Chondrocyte (in vitro differentiated cells): ENCODE results near the gene GDE1. TPM values are rescaled to one million over a fixed set of nuclear protein-coding genes. Genes with fewer than 3 reads are reported as not detected.
"Not testable (repeated sequence)": the region's sequence is repeated elsewhere in the genome, so short reads cannot be mapped to it uniquely, and the experiment has no call there.

Experiments
- DNase-seq: peaks from one replicate; pipeline ENCODE4 v3.0.0; 2021; ENCODE audit warnings: mixed read lengths, low spot score
- H3K27ac Mint-ChIP-seq: one replicate; pipeline ENCODE4 v1.8.0; 2021; ENCODE audit warnings: mild to moderate bottlenecking, moderate library complexity, mixed read lengths; ENCODE audit not compliant: unreplicated experiment
- H3K27me3 Mint-ChIP-seq: 2 replicates; pipeline ENCODE4 v1.8.0; 2021; ENCODE audit warnings: low read depth, mixed read lengths
- H3K36me3 Mint-ChIP-seq: 2 replicates; pipeline ENCODE4 v1.8.0; 2021; ENCODE audit warnings: low read depth, mixed read lengths
- H3K4me1 Mint-ChIP-seq: 2 replicates; pipeline ENCODE4 v1.8.0; 2021; ENCODE audit warnings: low read depth, mild to moderate bottlenecking, mixed read lengths
- H3K4me3 Mint-ChIP-seq: one replicate; pipeline ENCODE4 v1.8.0; 2021; ENCODE audit warnings: mild to moderate bottlenecking, moderate library complexity, mixed read lengths; ENCODE audit not compliant: unreplicated experiment
- H3K9me3 Mint-ChIP-seq: 2 replicates; pipeline ENCODE4 v1.8.0; 2021; ENCODE audit warnings: low read depth, mixed read lengths
- total RNA-seq: library from RNA; stranded (reverse); gene quantifications from 3 replicates; pipeline ENCODE4 v1.2.1, GENCODE V29; 2021
- TF ChIP-seq, protein P1 (sequence below): fragments of 200-600 bp; sonication (generic); IDR thresholded peaks from 2 replicates; pipeline ENCODE4 v1.5.0; 2021; ENCODE audit warnings: antibody characterized with exemption, mild to moderate bottlenecking, moderate library complexity

The GDE1 gene
- total RNA-seq, 1 donor from 2014 or later: 71.1 TPM

DNA sequence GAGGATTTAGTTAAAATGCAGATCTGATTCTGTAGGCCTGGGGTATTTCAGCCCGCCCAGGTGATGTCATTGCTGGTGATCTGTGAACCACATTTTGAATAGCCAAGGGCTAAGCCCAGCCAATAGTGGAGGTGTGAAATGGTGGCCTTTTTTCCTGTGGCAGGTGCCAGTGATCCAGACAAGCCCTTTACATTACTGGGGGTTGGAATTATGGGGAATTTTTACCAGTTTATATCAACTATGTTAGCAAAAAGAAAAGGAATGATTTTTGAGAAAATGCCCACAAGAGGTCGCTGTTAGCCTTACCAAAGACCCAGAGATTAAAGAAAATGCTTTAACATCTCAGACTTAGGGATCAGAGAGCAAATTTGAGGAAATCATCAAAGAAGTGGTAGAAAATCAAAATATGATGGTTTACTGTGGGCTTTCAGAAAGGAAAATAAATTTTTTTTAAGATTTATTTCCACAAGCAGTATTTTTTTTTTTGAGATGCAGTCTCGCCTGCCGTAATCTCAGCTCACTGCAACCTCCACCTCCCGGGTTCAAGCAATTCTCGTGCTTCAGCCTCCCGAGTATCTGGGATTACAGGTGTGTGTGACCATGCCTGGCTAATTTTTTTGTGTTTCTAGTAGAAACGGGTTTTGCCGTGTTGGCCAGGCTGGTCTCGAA lies 37.5 kb upstream of the GDE1 start:
- H3K27me3 Mint-ChIP-seq: no peaks in the 10 kb centered on the region
- peaks cover 20% of the 10 kb centered on the region for H3K4me1 Mint-ChIP-seq
- no peak overlapping the region for H3K4me3 Mint-ChIP-seq
- no peak for DNase-seq
- TF ChIP-seq, protein P1, sequence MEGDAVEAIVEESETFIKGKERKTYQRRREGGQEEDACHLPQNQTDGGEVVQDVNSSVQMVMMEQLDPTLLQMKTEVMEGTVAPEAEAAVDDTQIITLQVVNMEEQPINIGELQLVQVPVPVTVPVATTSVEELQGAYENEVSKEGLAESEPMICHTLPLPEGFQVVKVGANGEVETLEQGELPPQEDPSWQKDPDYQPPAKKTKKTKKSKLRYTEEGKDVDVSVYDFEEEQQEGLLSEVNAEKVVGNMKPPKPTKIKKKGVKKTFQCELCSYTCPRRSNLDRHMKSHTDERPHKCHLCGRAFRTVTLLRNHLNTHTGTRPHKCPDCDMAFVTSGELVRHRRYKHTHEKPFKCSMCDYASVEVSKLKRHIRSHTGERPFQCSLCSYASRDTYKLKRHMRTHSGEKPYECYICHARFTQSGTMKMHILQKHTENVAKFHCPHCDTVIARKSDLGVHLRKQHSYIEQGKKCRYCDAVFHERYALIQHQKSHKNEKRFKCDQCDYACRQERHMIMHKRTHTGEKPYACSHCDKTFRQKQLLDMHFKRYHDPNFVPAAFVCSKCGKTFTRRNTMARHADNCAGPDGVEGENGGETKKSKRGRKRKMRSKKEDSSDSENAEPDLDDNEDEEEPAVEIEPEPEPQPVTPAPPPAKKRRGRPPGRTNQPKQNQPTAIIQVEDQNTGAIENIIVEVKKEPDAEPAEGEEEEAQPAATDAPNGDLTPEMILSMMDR: peak; percentile 87
- H3K9me3 Mint-ChIP-seq: peaks cover 6% of the 10 kb centered on the region
- peak overlapping the region; percentile 22 for H3K27ac Mint-ChIP-seq
- peaks cover 5% of the 10 kb centered on the region for H3K36me3 Mint-ChIP-seq

DNA sequence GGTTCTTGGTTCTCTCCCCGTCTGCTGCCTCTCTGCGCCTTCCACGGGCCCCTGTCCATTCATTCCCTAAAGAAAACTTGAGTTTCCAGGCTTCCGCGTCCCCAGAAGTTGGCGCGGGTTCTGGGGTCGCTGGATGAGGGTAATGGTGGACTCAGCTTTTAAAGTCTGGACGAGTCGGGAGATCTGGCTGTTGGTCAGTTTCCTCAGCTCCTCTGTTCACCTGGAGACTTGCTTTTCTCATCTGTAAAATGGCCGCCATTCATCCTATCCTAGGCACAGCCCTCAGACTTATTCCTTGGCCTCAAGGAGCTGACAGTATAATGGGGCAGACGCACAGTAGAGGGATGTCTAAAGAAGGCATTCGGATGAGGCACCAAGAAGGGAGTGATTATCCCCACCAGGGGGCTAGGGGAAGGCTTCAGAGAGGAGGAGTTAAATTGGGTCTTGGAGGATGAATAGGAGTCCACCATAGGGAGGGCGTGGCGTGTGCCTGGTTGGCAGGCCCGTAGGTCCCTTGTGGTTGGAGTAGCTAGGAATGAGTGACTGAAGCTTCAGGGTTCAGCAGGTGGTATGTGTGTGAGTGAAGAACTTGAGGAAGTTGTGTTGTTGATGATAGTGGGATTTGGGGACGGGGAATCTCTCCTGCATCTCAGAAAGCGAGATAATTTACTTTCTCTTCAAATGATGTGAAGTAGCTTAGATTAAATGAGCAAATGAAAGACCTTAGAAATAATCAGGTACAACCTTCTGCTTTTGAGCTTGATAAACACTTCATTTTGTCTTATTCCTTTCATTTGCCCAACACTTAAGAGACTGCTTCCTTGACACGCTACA lies 34.3 kb upstream of the GDE1 start:
- TF ChIP-seq, protein P1: peak; percentile 57
- Mint-ChIP-seq H3K4me1 (peaks cover 20% of the 10 kb centered on the region), H3K36me3 (no peaks in the 10 kb centered on the region), H3K4me3 (peak overlapping the region; percentile 92), H3K27ac (peak overlapping the region; percentile 96), H3K9me3 (no peaks in the 10 kb centered on the region), H3K27me3 (no peaks in the 10 kb centered on the region)
- no peak for DNase-seq

DNA sequence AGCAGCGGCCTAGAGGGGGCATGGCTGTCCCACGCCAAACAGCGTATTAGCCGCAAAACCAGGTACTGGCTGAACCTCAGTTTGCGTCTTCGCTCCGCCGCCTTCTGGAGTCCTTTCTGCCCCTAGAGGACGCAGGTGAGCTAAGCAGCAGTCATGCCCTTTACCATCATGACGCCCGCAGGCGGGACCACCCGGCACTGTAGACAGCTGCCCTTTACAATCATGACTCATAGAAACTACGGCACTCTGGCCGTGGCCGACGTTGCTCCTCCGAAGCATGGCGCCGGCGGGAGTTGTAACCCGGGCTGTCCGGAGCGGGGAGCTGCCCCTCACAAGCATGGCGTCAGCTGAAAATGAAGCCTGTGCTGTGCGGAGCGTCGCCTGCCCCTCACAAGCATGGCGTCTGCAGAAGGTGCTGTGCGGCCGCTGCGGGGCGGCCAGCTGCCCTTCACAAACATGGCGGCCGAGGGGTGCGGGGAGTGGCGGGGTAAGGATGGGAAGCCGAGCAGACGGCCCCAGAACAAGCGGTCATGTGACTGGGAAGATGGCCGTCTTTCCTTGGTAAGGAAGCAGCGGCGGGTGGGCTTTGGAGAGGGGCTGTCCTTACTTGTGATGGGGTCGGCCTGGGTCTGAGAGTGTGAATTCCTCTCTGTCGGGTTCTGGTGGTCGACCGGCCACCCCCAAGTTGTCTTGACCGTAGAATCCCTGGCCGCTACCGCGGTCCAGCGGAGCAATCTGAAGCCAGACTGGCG lies 33.5 kb upstream of the GDE1 start, which contains the start of gene VPS35L:
Gene VPS35L (plus strand): TSS at position 518 of the 752 bp plus-strand sequence. CDS start 27 bp downstream, at position 545.
- H3K4me1 Mint-ChIP-seq: peaks cover 20% of the 10 kb centered on the region
- H3K4me3 Mint-ChIP-seq: peak within 1 kb of the TSS; percentile 92
- H3K9me3 Mint-ChIP-seq: no peaks in the 10 kb centered on the region
- DNase-seq: peak; percentile 99
- H3K36me3 Mint-ChIP-seq: no peaks in the 10 kb centered on the region
- no peaks in the 10 kb centered on the region for H3K27me3 Mint-ChIP-seq
- TF ChIP-seq, protein P1: peak; percentile 81
- H3K27ac Mint-ChIP-seq: peak within 1 kb of the TSS; percentile 96

DNA sequence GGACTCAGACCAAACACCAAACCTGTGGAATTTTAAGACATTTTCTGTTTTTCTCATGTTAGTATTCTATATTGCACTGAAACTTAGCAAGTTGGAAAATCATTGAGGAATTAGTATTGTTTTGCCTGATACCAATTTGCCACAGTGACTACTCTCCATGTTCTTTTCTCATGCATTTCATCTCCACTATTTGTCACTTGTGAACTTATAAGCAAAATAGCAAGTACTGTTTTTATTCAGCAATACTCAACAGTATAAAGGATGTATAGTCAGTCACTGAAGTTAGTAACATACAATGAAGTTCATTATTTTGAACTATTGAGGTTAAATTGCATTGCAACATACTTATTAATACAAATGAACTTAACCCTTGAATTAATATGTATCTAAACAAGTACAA lies 27.8 kb upstream of the GDE1 start:
- no peak for DNase-seq
- H3K9me3 Mint-ChIP-seq: no peaks in the 10 kb centered on the region
- no peaks in the 10 kb centered on the region for H3K27me3 Mint-ChIP-seq
- no peaks in the 10 kb centered on the region for H3K4me1 Mint-ChIP-seq
- no peak overlapping the region for H3K27ac Mint-ChIP-seq
- no peak overlapping the region for H3K4me3 Mint-ChIP-seq
- TF ChIP-seq, protein P1: no peak
- peaks cover 2% of the 10 kb centered on the region for H3K36me3 Mint-ChIP-seq

DNA sequence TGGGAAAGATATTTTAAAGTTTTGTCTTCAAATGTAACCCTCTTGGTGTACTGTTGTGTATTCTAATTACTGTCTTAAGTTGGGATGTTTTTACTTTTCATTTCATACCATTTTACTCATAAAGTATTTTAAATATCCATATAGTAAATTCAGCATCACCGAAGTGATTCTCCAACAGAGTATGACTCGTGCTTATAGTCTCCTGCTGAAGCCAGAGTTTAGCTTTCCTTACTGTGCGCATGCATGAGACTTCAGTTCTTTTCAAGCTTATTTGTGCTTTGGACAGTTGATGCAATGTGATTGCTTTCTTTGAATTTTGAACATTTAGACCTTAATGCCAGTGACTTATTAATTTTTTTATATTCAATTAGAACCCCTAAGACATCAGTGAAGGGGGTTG lies 26.2 kb upstream of the GDE1 start:
- Mint-ChIP-seq H3K4me3 (no peak overlapping the region), H3K9me3 (no peaks in the 10 kb centered on the region), H3K27ac (no peak overlapping the region), H3K4me1 (no peaks in the 10 kb centered on the region), H3K36me3 (peaks cover 11% of the 10 kb centered on the region), H3K27me3 (no peaks in the 10 kb centered on the region)
- DNase-seq: no peak
- TF ChIP-seq, protein P1: no peak

DNA sequence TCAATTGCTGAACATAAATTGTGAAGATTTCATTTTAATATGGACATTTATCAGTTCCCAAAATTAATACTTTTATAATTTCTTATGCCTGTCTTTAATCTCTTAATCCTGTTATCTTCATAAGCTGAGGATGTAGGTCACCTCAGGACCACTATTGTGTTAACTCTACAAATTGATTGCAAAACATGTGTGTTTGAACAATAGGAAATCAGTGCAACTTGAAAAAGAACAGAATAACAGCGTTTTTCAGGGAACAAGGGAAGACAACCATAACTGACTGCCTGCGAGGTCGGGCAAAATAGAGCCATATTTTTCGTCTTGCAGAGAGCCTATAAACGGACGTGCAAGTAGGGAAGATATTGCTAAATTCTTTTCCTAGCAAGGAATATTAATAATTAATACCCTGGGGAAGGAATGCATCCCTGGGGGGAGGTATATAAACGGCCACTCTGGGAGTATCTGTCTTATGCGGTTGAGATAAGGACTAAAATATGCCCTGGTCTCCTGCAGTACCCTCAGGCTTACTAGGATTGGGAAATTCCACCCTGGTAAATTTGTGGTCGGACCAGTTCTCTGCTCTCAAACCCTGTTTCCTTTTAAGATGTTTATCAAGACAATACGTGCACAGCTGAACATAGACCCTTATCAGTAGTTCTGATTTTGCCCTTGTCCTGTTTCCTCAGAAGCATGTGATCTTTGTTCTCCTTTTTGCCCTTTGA lies 21.5 kb upstream of the GDE1 start:
- not testable (repeated sequence) for H3K9me3 Mint-ChIP-seq, DNase-seq, H3K27ac Mint-ChIP-seq, H3K4me3 Mint-ChIP-seq, H3K4me1 Mint-ChIP-seq, H3K27me3 Mint-ChIP-seq
- H3K36me3 Mint-ChIP-seq: peaks cover 23% of the 10 kb centered on the region
